HG03060 (cell line): ENCODE results near the gene CGREF1.
"Not testable (repeated sequence)": the region's sequence is repeated elsewhere in the genome, so short reads cannot be mapped to it uniquely, and the experiment has no call there.

Experiments used
- ATAC-seq: cut with Tn5 transposase; IDR thresholded peaks from one replicate; pipeline ENCODE4 v1.9.1; 2021; ENCODE audit warnings: low read depth, moderate number of reproducible peaks; ENCODE audit not compliant: unreplicated experiment

The CGREF1 gene

DNA sequence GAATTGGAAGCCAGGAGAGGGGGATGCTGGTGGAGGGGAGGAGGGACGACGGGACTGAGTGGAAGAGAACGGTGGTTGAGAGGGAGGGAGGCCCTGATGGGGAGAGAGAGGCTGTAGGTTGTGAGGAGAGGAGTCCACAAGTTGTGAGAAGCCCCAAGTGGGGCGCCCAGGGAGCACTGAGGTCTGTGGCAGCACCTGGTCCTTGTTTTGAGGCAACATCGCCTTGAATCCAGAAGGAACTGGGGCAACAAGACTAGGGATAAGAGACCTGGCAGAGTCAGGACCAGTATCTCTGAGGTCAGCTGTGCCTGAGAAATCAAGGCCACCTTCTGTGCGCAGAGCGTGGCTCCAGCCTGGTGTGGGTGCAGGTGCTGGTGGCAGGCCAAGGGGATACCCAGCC lies 19.2 kb upstream of the CGREF1 start:
- no peak for ATAC-seq

DNA sequence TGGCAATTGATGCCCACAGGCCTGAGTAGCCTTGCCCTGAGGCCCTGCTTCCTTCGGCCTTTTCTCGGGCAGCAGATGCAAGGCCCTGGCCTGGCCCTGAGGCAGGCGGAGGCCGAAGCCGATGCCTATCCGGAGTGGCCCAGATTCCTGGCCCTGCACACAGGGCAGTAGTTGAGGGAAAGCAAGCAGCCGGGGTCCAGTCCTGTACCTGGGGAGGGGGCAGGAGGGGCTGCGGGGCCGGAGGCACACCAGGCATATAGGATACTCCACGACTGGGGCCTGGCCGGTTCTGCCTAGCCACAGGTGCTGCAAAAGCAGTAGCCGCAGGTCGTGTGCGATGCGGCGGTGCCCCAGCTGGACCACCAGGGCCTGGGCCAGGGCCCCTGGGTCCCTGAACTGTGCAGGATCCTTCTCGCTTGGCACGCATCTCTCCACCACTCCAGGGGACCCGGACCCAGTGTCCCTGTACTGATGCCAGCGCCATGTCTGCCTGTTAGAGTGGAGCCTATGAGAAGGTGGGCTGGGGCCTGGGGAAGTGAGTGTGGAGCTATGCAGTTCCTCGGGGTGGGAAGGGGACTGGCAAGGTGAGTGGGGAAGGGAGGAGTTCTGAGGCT lies 18.5 kb upstream of the CGREF1 start:
- ATAC-seq, result no peak

DNA sequence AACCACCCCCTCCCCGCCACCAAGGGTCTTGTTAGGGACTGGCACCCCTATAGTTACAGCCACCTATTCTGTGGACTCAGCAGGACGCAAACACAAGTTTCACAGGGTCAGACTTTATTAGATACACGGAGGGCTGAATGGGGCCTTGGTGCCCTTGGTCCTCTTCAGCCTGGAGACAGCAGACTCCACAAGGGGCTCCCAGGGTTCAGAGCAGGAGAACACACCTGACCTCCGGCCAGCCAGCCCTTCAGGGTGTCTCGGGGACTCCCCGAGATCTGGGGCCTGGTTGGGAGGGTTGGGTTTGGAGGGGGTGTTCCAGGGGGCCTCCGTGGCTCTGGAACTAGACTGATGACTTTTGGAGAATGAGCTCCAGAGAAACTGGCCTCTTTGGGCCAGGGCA lies 17.8 kb upstream of the CGREF1 start:
- ATAC-seq, result no peak

DNA sequence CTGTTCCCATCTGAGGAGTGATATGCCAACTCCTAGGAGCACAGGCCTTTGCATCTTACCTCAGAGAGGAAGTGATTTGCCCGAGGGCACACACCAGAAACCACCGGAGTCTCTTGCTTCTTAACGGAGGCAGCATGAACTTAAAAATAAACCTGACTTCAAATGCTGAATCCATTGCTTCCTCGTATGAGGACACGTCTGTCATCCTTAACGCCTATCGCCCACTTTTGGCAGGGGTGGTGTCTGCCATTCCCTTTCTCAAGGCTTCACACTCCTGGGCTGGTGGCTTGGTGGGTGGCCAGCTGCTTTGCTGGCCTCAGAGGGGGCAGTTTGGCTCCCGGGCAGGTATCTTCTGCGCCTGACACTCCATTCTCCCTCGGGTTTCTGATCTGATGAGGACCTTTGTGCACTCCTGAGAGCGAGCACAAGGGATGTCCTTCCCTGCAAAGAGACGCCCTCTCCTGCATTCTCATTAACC lies 16.6 kb upstream of the CGREF1 start:
- no peak for ATAC-seq

DNA sequence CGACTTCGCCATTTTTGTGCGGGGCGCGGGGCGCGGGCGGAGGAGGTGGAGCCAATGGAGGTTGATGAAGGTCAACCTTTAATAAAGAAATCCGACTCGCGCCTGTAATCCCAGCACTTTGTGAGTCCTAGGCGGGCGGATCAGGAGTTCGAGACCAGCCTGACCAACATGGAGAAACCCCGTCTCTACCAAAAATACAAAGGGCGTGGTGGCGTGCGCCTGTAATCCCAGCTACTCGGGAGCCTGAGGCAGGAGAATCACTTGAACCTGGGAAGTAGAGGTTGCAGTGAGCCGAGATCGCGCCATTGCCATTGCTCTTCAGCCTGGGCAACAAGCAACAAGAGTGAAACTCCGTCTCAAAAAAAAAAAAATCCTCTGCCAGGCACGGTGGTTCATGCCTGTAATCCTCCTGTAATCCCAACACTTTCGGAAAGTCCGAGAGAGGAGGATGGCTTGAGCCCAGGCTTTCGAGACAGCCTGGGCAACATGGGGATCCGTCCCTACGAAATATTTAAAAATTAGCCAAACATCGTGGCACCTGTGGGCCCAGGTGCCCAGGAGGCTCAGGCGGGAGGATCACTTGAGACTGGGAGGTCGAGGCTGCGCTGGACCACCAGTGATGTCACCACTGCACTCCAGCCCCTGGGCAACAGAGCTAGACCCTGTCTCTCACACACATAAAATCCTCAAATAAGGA lies 16.0 kb upstream of the CGREF1 start:
- ATAC-seq, result no peak

DNA sequence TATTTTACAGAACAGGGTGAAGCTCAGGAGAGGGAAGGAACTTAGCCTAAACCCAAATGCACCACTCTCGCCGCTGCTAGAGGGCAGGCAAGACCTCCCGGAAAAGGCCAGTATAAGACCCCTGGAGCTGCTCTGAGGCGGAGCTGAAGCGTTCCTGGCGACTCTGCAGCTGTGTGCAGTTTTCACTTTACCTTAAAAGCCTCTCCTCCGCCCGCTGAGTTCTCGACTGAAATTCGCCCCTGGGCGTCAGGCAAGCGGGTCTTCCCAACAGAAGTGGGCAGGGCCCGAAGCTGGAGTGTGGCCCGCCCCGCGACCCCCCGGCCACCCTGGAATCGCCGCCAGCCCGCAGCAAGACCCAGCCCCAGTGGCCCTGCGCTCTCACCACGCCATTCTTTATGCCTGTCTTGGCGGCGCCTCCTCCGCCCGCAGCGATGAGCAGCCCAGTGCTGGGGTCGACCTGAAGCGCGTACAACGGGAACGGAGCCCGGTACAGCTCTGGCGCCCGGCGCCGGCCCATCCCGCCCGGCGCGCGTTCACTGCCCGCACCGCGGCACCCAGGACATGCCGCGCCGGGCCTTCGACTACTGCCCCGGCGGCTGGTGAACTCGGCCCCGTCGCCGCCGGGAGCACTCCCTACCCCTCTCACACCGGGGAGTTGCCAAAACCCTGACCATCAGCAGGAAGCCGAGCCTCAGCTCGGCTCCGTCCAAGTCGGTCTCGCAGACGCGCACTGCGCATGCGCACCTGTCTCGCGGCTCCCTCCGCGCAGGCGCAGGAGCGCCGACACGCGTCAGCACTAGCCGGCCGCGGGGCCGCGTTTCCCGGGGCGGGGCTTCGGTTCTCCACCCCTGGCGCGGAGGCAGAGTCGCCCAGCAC lies 15.2 kb upstream of the CGREF1 start, which contains the start of gene PREB:
Gene PREB (minus strand): TSS at position 732 of the 876 bp plus-strand sequence. CDS start 215 bp downstream, at position 517.
- ATAC-seq, result peak; percentile 40

DNA sequence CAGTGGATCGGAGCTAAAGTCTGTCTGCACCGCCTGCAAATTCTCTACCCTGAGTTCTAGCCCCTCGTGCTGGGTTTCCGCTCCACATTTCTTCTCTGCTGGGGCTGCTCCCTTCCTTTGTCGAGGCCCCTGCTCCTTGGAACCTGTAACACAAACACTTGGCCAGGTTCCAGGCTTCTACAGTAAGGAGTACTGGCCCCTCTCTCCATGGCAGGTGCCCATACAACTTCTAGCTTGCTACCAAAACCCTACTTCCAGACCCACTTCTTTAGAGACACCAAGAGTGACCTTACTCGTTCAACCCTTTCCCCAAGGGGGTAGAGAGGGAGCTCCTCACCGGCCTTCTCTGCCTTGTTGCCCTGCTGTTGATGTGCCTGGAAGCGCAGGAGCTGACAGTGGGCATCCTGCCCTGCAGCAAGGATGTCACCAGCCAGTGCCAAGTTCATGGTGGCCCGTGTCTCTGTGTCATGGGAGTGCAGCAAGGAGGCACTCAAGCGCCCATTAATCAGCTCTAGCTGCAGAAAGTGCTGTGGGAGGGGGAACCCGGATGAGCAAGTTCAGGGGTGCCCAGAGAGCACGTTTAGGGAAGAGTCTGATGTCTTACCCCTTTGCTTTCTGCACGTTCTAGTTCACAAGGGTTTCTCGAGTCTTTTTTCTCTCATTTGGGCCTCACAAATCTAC lies 14.4 kb upstream of the CGREF1 start:
- no peak for ATAC-seq

DNA sequence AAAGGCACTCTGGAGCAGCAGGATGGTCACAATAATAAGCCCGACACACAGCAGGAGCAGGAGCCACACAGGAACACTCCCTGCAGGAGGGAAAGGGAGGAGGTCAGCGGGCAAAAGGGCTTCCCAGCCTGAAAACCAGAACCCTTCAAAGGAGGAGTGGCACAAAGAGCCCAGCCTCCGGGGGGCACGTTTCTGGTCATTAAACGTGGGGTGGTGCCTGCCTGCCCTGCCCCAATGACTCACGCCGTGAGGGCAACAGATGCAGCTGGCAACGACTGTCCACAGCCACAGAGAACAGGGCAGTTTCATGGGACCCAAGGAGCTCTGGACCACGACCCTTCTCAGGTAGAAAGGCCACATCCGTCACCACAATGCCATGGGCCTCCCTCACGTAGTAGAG lies 12.5 kb upstream of the CGREF1 start:
- no peak for ATAC-seq

DNA sequence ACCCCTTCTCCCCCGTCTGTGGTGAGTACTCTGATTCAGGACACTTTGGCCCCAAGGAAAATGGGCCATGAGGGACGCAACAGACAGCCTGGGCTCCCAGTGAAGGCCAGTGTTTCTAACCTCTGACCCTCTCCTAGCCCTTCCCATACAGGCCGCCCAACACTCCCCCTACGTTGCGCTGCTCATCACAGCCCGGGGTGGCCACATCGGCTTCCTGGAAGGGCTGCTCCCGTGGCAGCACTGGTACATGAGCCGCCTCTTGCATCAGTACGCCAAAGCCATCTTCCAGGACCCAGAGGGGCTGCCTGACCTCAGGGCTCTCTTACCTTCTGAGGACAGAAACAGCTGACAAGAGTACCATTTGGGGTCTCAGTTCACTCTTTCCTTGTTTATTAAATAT lies 11.5 kb upstream of the CGREF1 start:
- ATAC-seq, result no peak

DNA sequence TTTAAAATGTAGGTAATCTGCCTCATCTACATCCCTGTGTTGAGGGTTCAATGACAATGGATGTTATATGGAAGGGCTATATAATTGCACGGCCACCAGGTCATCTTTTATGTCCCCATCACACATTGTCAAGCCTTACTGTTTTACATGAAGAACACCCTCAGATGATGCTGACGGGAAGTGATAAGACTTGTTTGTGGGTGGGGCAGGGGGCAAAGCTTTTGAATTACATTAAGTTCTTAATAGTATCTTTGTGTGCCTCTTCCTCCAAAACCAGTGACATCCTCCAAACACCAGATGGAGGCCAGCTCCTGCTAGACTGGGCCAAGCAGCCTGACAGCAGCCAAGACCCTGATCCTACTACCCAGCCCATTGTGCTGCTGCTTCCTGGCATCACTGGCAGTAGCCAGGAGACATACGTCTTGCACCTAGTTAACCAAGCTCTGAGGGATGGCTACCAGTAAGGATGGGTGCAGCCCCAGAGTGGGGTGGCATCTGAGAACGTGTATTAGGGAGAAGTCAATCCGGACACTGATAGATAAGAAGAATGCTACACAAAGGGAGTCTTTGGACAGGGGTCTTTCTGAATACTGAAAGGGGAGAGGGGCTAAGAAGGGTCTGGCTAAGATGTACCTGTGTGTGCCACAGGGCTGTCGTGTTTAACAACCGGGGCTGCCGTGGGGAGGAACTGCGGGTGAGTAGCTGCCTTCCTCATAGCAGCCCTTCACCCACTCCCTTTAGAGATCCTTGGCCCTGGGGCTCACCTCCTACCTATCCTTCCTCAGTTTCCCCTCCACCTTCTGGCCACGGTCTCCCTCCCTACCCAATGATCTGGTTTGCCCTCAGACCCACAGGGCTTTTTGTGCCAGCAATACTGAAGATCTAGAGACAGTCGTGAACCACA lies 10.0 kb upstream of the CGREF1 start:
- ATAC-seq, result no peak

DNA sequence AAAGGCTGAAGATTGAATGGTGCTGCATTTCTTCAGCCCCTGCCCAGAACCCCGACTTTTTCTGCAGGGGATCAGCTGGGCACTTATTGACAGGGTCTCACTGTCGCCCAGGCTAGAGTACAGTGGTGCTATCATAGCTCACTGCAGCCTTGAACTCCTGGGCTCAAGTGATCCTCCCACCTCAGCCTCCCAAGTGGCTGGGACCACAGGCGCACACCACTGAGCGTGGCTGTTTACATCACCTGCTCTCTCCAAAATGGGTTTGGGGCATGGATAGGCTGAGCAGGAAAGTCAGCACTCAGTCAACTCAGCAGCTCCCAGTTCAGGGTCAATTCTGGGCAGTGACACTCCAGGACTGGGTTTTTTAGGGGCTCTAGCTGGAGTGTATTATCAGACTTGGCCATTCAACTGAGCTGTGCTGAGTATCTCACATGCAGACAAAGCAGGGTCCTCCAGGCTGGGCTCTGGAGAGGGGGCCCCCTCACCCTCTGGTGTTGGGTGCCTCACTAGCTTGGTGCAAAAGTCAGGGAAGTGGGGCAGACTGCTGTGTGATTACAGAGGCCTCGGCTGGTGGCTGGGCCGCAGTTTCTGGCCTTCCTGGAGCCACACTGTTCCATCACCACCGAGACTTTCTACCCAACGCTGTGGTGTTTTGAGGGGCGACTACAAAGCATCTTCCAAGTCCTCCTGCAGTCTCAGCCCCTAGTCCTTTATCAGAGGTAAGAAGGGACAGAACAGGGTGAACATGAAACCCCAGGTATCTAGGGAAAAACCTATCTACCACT lies 9.1 kb upstream of the CGREF1 start:
- ATAC-seq, result no peak

DNA sequence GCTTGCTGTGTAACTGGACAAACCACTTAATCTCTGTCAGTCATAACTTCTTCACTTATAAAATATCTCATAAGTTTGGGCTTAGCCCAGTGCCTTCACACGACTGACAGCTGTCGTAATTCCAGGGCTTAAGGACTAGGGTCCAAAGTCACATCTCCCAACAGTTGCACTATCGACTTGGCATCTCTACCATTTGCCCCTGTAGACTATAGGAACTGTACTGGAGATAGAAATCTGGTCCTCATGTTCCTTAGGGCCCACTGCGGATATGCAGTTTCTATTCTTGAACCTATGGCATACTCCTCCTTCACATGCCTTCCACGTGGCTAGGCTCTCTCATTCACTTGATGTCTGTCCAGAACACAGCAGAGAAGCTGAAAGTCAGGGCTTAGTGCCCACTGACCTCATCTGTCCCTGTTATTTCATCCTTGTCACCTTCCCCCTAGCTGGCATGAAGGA lies 7.4 kb upstream of the CGREF1 start:
- ATAC-seq, result no peak

DNA sequence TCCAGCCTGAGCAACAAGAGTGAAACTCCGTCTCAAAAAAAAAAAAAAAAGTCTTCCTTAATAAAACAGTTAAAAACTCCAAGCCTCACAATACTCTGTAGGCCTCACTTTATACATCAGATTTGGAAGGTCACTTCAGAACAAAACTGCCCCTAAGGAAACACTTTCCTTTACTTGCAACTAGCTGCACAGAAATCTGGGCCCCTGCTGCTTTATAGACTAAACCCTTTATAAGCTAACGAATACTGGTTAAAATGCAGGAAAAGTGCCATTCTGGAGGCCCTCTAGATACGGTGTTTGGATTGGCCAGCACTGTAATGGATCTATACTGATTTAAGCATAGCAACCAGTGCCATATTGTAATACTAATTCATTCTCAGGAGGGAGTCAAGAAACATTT lies 6.2 kb upstream of the CGREF1 start:
- no peak for ATAC-seq

DNA sequence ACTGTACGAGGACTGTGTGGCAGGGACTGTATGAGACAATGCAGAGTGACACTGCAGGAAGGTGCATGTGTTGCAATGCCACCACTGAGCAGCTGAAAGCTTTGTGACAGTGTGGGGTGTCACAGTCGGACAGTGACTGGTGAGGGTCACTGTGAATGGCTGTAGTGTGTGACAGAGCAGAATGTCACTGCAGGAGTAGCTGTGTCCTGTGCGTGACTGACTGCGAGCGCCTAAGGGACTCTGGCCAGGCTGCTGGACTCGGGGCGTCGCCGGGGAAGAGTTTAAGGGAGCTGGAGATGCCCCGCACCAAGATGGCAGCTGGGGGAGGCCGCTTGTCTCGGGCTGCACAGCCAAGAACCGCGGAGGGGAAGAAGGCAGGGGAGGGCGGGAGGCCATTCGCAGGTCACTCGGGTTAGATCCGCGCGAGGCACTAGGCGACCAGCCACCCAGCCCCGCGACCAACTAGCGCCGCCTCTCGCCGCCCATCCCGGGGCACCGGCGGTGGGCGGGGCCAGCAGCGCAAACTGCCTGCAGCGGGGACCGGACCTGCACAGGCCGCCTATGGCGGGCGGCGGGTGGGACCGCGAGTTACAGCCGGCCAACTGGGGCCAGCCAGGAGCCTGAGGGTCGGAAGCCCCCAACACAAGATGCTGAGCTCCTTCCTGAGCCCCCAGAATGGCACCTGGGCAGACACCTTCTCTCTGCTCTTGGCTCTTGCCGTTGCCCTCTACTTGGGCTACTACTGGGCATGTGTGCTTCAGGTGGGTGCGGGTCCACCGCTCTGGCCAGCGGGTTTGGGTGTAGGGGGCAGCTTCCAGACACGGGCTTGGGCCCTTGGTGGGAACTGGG lies 4.6 kb upstream of the CGREF1 start, which contains the start of gene ABHD1:
Gene ABHD1 (plus strand): TSS at position 514 of the 849 bp plus-strand sequence. CDS start 134 bp downstream, at position 648.
- ATAC-seq, result no peak

DNA sequence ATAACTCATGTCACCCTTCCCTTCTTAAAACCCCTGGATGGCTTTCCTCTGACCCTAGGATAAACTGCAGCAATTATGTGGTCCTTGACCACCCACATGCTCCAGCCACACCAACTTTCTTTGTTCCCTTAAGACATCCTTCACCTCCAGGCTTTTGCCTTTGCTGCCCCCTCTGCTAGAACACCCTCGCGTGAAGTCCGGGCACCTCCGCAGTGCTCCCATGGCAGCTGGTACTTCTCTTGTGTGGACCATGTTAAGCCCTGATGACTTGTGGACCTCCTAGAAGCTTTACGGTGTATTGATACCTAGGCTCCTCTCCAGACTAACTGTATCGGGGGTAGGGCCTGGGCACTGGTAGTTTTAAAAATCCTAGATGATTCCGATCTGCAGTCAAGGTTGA lies 3.9 kb upstream of the CGREF1 start:
- no peak for ATAC-seq

DNA sequence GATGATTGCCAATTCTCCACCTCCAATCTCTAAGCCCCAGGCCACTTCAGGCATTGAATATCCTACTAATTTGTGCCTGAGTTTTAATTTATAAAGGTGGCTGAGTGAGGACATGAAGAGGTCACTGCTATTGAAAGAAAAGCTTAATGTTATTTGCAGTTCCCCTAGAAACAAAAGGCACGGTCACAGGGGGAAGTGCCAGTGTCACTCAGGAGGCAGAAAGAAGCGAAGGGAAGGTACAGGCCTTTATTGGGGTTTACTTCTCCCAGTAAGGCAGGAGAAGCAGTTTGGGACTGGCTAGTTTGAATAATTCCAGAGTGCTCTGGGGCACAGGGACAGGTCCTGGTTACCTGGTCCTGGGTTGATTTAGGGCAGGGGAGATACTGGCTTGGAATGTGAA lies 3.0 kb upstream of the CGREF1 start:
- no peak for ATAC-seq

DNA sequence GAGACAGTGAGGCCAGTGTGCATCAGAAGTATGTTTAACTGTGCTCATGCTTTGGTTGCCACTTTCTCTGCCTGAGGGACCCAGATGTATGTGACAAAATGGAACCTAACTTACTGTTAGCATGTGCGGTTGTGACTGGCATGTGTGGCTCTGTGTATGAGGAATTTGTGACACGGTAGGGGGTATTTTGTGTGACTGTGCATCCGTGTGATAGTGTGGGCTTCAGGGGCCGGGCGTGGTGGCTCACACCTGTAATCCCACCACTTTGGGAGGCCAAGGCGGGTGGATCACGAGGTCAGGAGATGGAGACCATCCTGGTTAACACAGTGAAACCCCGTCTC lies 372 bp upstream of the CGREF1 start:
- ATAC-seq, result not testable (repeated sequence)

DNA sequence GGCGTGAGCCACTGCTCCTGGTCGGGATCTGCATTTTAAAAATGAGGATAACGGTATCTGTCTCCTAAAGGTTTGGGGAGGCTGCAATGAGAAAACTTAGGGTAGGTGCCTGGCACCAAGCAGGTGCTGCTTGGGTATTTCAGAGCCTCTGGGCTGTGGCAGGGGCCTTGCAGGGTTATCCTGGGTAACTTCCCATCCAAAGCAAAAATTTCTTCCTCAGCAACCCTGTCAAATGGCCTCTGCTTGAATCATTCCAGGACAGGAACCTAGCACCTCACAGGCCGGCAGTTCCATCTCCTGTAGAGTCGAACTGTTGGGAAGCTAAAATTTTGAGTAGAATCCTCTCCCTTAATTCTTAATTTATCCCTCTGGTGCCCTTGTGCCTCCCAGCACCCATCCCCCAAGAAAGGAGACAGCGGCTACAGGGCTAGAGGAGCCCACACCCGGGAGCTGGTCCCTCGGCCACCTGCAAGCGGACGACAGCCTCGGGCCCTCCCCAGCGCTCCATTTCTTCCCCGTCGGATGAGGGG lies 868 bp downstream of the CGREF1 start:
- no peak for ATAC-seq
